Measurements from ENCODE around the gene CUEDC1. TPM values are rescaled to one million over a fixed set of nuclear protein-coding genes. Genes with fewer than 3 reads are reported as not detected.
A peak's percentile ranks its signal among the peaks of the same experiment; 100 is the strongest.

CUEDC1 gene
- total and polyA plus RNA-seq, 2 of the 13 experiments (the other 11 are each of a cell fraction or from before 2014, with no cell fraction given), result 7.4 to 12.9 TPM

DNA sequence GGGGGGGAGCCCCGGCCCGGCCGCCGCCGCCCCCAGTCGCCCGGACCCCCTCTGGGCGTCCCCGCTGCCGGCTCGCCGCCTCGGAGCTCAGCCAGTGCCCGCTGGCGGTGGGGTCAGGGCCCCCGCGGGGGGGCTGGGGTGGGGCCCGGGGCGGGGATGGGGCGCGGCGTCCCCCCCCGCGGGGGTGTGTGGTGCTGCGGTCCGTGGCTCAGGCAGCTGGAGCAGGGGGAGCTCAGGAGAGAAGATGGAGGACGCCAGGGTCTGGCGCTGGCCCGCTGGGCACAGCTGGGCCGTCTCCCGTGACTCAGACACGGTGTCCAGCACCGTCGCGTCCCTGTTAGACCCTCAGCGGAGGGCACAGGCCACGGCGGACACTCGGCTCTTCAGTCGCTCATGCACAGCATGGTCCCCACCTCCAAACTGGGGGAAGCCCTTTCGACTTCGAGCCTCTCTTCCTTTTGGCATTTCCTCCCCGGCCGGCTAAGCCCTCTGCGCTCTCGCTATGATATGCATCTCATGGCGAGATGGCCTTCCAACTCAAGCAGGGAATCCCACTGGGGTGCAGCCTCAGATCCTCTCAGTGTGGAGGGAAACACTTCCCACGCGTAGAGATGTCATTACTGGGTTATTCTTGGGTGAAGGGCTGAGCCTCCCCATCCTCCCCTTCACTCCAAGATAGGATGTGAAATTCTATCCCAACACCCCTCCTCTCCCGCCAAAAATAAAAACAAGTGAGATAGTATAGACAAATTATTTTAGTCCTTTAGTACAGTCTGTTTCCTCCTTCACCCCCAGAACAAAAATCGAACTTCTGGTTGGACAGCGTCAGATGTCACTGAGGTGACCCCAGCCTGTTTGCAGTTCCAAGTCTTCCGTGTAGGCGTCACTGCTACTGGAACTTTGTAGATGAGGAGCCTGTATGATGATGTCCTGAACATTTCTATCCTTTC is 33.4 kb upstream of the CUEDC1 start (continued):
- TF ChIP-seq ZNF607 (CRISPR knock-in tag; IDR thresholded peaks at IDR 0.05; ENCODE audit: borderline replicate concordance) (no peak), FUBP1 (CRISPR knock-in tag; IDR thresholded peaks at IDR 0.05; ENCODE audit: borderline replicate concordance) (no peak; the same call in 1 of the 2 replicates), IRF2 (CRISPR knock-in tag; IDR thresholded peaks at IDR 0.05) (no peak), HCFC1 (IDR thresholded peaks at IDR 0.05; ENCODE audit: low read depth, low read length) (peak; percentile 31; the same call in 1 of the 2 replicates), ZC3H4 (CRISPR knock-in tag; IDR thresholded peaks at IDR 0.05; ENCODE audit: borderline replicate concordance) (peak; percentile 80; the same call in 1 of the 2 replicates), MLLT10 (CRISPR knock-in tag; IDR thresholded peaks at IDR 0.05) (no peak), ARID4A (CRISPR knock-in tag; IDR thresholded peaks at IDR 0.05; ENCODE audit: borderline replicate concordance) (peak; percentile 74), GABPB1 (CRISPR knock-in tag; IDR thresholded peaks at IDR 0.05) (peak; percentile 72), NCOR1 (IDR thresholded peaks at IDR 0.05; ENCODE audit: borderline replicate concordance, low read length) (no peak), KMT2B (CRISPR knock-in tag; IDR thresholded peaks at IDR 0.05) (no peak), CCDC6 (CRISPR knock-in tag; IDR thresholded peaks at IDR 0.05) (peak; percentile 74; the same call in 1 of the 2 replicates), ZNF10 (CRISPR knock-in tag; IDR thresholded peaks at IDR 0.05; ENCODE audit: borderline replicate concordance, low read depth) (no peak), ZNF235 (CRISPR knock-in tag; IDR thresholded peaks at IDR 0.05; ENCODE audit: borderline replicate concordance) (no peak), FOXO1 (CRISPR knock-in tag; IDR thresholded peaks at IDR 0.05) (peak; percentile 33; the same call in 1 of the 2 replicates), BATF2 (CRISPR knock-in tag; IDR thresholded peaks at IDR 0.05) (no peak), RFX5 (IDR thresholded peaks at IDR 0.05; ENCODE audit: low read depth, low read length) (peak; percentile 89), ZFP36 (IDR thresholded peaks at IDR 0.05; ENCODE audit: borderline replicate concordance, low read depth, low read length, partially characterized antibody) (no peak), GTF3A (CRISPR knock-in tag; conservative IDR thresholded peaks at IDR 0.05) (no peak)
- TF ChIP-seq, protein P1, sequence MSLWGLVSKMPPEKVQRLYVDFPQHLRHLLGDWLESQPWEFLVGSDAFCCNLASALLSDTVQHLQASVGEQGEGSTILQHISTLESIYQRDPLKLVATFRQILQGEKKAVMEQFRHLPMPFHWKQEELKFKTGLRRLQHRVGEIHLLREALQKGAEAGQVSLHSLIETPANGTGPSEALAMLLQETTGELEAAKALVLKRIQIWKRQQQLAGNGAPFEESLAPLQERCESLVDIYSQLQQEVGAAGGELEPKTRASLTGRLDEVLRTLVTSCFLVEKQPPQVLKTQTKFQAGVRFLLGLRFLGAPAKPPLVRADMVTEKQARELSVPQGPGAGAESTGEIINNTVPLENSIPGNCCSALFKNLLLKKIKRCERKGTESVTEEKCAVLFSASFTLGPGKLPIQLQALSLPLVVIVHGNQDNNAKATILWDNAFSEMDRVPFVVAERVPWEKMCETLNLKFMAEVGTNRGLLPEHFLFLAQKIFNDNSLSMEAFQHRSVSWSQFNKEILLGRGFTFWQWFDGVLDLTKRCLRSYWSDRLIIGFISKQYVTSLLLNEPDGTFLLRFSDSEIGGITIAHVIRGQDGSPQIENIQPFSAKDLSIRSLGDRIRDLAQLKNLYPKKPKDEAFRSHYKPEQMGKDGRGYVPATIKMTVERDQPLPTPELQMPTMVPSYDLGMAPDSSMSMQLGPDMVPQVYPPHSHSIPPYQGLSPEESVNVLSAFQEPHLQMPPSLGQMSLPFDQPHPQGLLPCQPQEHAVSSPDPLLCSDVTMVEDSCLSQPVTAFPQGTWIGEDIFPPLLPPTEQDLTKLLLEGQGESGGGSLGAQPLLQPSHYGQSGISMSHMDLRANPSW (CRISPR knock-in tag; IDR thresholded peaks at IDR 0.05; ENCODE audit: borderline replicate concordance), result no peak

Data from HepG2 (cell line).